GM12878 (cell line): ENCODE measurements around the gene PTK7. TPM values are rescaled to one million over a fixed set of nuclear protein-coding genes. Genes with fewer than 3 reads are reported as not detected.
A peak's percentile ranks its signal among the peaks of the same experiment; 100 is the strongest.

ENCODE experiments used
- ATAC-seq: fragments of 200-7000 bp; cut with Tn5 transposase; 3 replicates; pipeline ENCODE4 v1.9.1; 2020; ENCODE audit warnings: mild to moderate bottlenecking, moderate library complexity
- BruUV-seq: library from RNA; stranded (reverse); fragments of 400-500 nt; replicated peaks from 2 replicates; lab custom pipeline; 2021; lab: Mats Ljungman, UMichigan
- CTCF ChIA-PET: fragments of 300-600 bp; sonication (Branson Sonifier 250); formaldehyde crosslinking; extraction: SDS; loops from one replicate; lab custom pipeline; 2021; ENCODE audit warnings: inconsistent platforms; lab: Yijun Ruan, JAX
- POLR2A ChIA-PET: fragments of 350-600 bp; formaldehyde crosslinking; extraction: SDS; loops from one replicate; lab custom pipeline; 2021; ENCODE audit warnings: inconsistent platforms; lab: Charles Lee
- RAD21 ChIA-PET: fragments of 300-600 bp; sonication (Branson Sonifier 250); formaldehyde crosslinking; loops from one replicate; lab custom pipeline; 2023; ENCODE audit warnings: antibody characterized with exemption; ENCODE audit not compliant: unreplicated experiment; lab: Charles Lee
- SMC1A ChIA-PET: fragments of 300-600 bp; sonication (Branson Sonifier 250); formaldehyde crosslinking; loops from one replicate; lab custom pipeline; 2023; ENCODE audit not compliant: unreplicated experiment, uncharacterized antibody; lab: Charles Lee
- DNase-seq: peaks from one replicate; pipeline ENCODE4 v3.0.0-alpha.2; 2011; ENCODE audit warnings: low read depth, low spot score
- FAIRE-seq: peaks from 3 replicates; lab custom pipeline; 2011; peaks lifted over from hg19 to GRCh38; lab: Jason Lieb, UNC
- H2AFZ ChIP-seq: 2 replicates; pipeline ENCODE4 v1.6.0; 2011; ENCODE audit warnings: low read depth, low read length, control low read depth; ENCODE audit not compliant: control insufficient read depth
- H3K27ac ChIP-seq: 2 replicates; pipeline ENCODE4 v1.5.1; 2011; ENCODE audit warnings: control low read depth; ENCODE audit not compliant: control insufficient read depth, insufficient read depth
- H3K27me3 ChIP-seq, 2 experiments: replicated peaks in 1 of 2; 2 replicates each; pipeline versions ENCODE4 v1.6.0 to v1.6.1; 2011; ENCODE audit warnings: low read length in 1 of 2; ENCODE audit not compliant: control insufficient read depth in 2 of 2, insufficient read depth in 2 of 2
- H3K36me3 ChIP-seq, 2 experiments: 2 replicates each; pipeline ENCODE4 v1.5.1; 2011; ENCODE audit warnings: low read length in 1 of 2; ENCODE audit not compliant: control insufficient read depth in 2 of 2, insufficient read depth in 2 of 2
- H3K4me1 ChIP-seq: 2 replicates; pipeline ENCODE4 v1.6.1; 2011; ENCODE audit warnings: mild to moderate bottlenecking, low read length, moderate library complexity, mixed read lengths; ENCODE audit not compliant: control insufficient read depth, insufficient read depth
- H3K4me2 ChIP-seq: 2 replicates; pipeline ENCODE4 v1.6.0; 2011; ENCODE audit warnings: control low read depth; ENCODE audit not compliant: control insufficient read depth, insufficient read depth
- H3K4me3 ChIP-seq: fragments of 200-600 bp; sonication (generic); 2 replicates; pipeline ENCODE4 v1.5.1; 2016
- H3K79me2 ChIP-seq: 2 replicates; pipeline ENCODE4 v1.6.0; 2011; ENCODE audit warnings: low read length; ENCODE audit not compliant: control insufficient read depth, insufficient read depth
- H3K9ac ChIP-seq: 2 replicates; pipeline ENCODE4 v1.8.0; 2011; ENCODE audit warnings: low read length, control low read depth, mixed read lengths; ENCODE audit not compliant: control insufficient read depth, insufficient read depth
- H3K9me3 ChIP-seq: replicated peaks from 3 replicates; pipeline ENCODE4 v1.5.1; 2011; ENCODE audit warnings: mild to moderate bottlenecking, low read length; ENCODE audit not compliant: control insufficient read depth, insufficient read depth
- H4K20me1 ChIP-seq: 2 replicates; pipeline ENCODE4 v1.6.0; 2011; ENCODE audit not compliant: control insufficient read depth, insufficient read depth
- IKZF2 ChIP-seq, 2 experiments: fragments of 450-650 bp; IDR thresholded peaks; 2 replicates each; pipeline ENCODE4 v1.6.1; 2017; ENCODE audit warnings: mild to moderate bottlenecking in 2 of 2, moderate library complexity in 2 of 2
- MTA2 ChIP-seq: fragments of 450-650 bp; IDR thresholded peaks from 2 replicates; pipeline ENCODE4 v1.6.1; 2016; ENCODE audit warnings: low read depth, mild to moderate bottlenecking, moderate library complexity
- NKRF ChIP-seq: fragments of 450-650 bp; conservative IDR thresholded peaks from 2 replicates; pipeline ENCODE4 v1.6.1; 2017; ENCODE audit warnings: mild to moderate bottlenecking, moderate library complexity
- SPI1 ChIP-seq: IDR thresholded peaks from 2 replicates; pipeline ENCODE4 v1.6.1; 2011; ENCODE audit warnings: low read depth, mild to moderate bottlenecking, low read length, moderate library complexity, borderline replicate concordance; ENCODE audit not compliant: insufficient read depth
- ZBTB40 ChIP-seq: fragments of 450-650 bp; IDR thresholded peaks from 2 replicates; pipeline ENCODE4 v1.6.1; 2016; ENCODE audit warnings: mild to moderate bottlenecking, moderate library complexity, borderline replicate concordance
- WGBS: methylation state at CpG from one replicate; pipeline ENCODE4 v1.1.6; 2016; ENCODE audit warnings: low lambda C conversion rate; ENCODE audit not compliant: insufficient replicate concordance, insufficient coverage; ENCODE audit errors: missing lambda C conversion rate; 5-methylcytosine and 5-hydroxymethylcytosine counted together
- in situ Hi-C: fragments of 300-500 bp; cut with MboI; formaldehyde crosslinking; loops from 9 replicates; pipeline ENCODE4 v1.14.3; 2018; ENCODE audit warnings: mixed read lengths
- intact Hi-C: fragments of 100-400 bp; cut with micrococcal nuclease; formaldehyde crosslinking; loops from one replicate; pipeline ENCODE4 v1.14.2; 2022; ENCODE audit not compliant: unreplicated experiment
- polyA plus RNA-seq, 11 experiments: library from polyadenylated mRNA; depleted of rRNA in 4 of 11; unstranded in 6 of 11; stranded (reverse) in 5 of 11; fragments of >200 nt; fragmentation: Nextera tagmentation in 4 of 11; fragmentation: Illumina TruSeq in 1 of 11; extraction: Ambion mirVana in 4 of 11; extraction: Trizol in 1 of 11; gene quantifications; 1 replicate in 1 of 11; 2 replicates in 10 of 11; pipeline versions ENCODE4 v1.2.1 to v1.2.3, GENCODE V29; 2011 to 2016; ENCODE audit warnings: inconsistent platforms in 2 of 11, missing spikeins in 2 of 11, low read depth in 1 of 11
- total RNA-seq, 4 experiments: library from RNA; depleted of rRNA in 3 of 4; stranded (reverse); fragments of >200 nt in 3 of 4; fragmentation: Illumina TruSeq in 1 of 4; extraction: Trizol in 1 of 4; gene quantifications; 2 replicates each; pipeline versions ENCODE4 v1.2.1 to v1.2.3, GENCODE V29; 2013 to 2021
- TF ChIP-seq, protein P1 (sequence below): fragments of 450-650 bp; IDR thresholded peaks from 2 replicates; pipeline ENCODE4 v1.6.1; 2016; ENCODE audit warnings: mild to moderate bottlenecking
- TF ChIP-seq, protein P2 (sequence below): fragments of 450-650 bp; formaldehyde crosslinking; IDR thresholded peaks from 2 replicates; pipeline ENCODE4 v1.4.0; 2022; ENCODE audit warnings: mild to moderate bottlenecking, moderate library complexity

Gene PTK7
- total and polyA plus RNA-seq, 10 of the 15 experiments (the other 5 are each of a cell fraction or from before 2014, with no cell fraction given), result 0.18 to 14.4 (median 3.3) TPM; not detected in 1

DNA sequence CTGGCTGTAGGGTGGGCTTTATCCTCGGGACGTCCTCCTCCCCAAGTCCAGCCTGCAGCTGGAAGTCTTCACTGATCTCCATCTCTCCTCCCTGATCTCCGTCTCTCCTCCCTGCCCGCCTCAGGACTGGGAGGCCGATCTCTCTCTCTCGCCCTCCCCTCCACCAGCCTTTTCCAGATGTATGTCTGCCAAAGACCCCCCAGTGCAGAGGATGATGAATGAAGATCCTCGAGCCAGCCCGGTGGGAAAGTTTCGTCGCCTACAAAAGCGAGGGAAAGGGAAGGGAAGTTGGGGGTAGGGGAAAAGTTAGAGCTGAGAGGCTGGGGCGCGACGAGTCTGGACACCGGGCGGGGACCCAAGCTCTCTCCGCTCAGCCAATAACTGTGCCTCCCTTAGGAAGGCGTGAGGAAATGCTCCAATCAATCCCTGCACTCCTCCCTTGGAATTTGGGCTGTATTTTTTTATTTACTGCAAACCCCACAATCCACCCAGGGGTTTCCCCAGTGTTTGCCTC lies 94.4 kb downstream of the PTK7 start:
- POLR2A ChIA-PET, result interaction anchor here (0.6 to 2.1 kb wide), 6 partner anchors 12 to 1630 kb away, joined by 4 to 10 read pairs (median 6); partner anchors contain the start of gene CUL9
- RAD21 ChIA-PET, result interaction anchor here (0.6 kb wide), 1 partner anchor 9 kb away, joined by 4 read pairs; no protein-coding TSS in a partner anchor
- peak overlapping the region; percentile 92 for H3K27ac ChIP-seq
- no peak for ATAC-seq
- TF ChIP-seq SPI1 (no peak), IKZF2 (IDR thresholded peaks at IDR 0.05) (peak; percentile 35 to 45; a peak in 2 of 4 replicates), ZBTB40 (peak; percentile 29; the same call in 1 of the 2 replicates), MTA2 (0 out of 2 replicates have a peak, but pooled peaks have one; percentile 14), NKRF (0 out of 2 replicates have a peak, but pooled peaks have one; percentile 21)
- TF ChIP-seq, protein P1, sequence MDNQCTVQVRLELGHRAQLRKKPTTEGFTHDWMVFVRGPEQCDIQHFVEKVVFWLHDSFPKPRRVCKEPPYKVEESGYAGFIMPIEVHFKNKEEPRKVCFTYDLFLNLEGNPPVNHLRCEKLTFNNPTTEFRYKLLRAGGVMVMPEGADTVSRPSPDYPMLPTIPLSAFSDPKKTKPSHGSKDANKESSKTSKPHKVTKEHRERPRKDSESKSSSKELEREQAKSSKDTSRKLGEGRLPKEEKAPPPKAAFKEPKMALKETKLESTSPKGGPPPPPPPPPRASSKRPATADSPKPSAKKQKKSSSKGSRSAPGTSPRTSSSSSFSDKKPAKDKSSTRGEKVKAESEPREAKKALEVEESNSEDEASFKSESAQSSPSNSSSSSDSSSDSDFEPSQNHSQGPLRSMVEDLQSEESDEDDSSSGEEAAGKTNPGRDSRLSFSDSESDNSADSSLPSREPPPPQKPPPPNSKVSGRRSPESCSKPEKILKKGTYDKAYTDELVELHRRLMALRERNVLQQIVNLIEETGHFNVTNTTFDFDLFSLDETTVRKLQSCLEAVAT, result peak; percentile 84
- TF ChIP-seq, protein P2, sequence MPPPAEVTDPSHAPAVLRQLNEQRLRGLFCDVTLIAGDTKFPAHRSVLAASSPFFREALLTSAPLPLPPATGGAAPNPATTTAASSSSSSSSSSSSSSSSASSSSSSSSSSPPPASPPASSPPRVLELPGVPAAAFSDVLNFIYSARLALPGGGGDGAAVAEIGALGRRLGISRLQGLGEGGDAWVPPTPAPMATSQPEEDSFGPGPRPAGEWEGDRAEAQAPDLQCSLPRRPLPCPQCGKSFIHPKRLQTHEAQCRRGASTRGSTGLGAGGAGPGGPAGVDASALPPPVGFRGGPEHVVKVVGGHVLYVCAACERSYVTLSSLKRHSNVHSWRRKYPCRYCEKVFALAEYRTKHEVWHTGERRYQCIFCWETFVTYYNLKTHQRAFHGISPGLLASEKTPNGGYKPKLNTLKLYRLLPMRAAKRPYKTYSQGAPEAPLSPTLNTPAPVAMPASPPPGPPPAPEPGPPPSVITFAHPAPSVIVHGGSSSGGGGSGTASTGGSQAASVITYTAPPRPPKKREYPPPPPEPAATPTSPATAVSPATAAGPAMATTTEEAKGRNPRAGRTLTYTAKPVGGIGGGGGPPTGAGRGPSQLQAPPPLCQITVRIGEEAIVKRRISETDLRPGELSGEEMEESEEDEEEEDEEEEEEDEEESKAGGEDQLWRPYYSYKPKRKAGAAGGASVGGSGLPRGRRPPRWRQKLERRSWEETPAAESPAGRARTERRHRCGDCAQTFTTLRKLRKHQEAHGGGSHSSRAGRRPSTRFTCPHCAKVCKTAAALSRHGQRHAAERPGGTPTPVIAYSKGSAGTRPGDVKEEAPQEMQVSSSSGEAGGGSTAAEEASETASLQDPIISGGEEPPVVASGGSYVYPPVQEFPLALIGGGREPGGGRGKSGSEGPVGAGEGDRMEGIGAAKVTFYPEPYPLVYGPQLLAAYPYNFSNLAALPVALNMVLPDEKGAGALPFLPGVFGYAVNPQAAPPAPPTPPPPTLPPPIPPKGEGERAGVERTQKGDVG, result no peak
- peak overlapping the region; percentile 100 for H3K4me2 ChIP-seq
- peaks cover 6% of the 10 kb centered on the region; the same call in 1 of the 2 replicates for H4K20me1 ChIP-seq
- CTCF ChIA-PET, result interaction anchor here (1.0 to 1.5 kb wide), 4 partner anchors 23 to 336 kb away, joined by 3 to 4 read pairs (median 3); partner anchors contain the start of genes DNPH1 and PPP2R5D
- peaks cover 17% of the 10 kb centered on the region for H3K4me1 ChIP-seq
- no peak for DNase-seq
- TSS peak; percentile 97 for BruUV-seq
- no peak for FAIRE-seq
- peak overlapping the region; percentile 95 for H3K9ac ChIP-seq
- peaks cover 40% of the 10 kb centered on the region for H3K79me2 ChIP-seq
- H3K9me3 ChIP-seq, result no peaks in the 10 kb centered on the region
- H3K36me3 ChIP-seq, result peaks cover 2 to 5% of the 10 kb centered on the region in 2 experiments; a peak in 3 of 4 replicates
- WGBS, result 9% methylated on average over 18 of the region's 18 CpGs
- in situ Hi-C loops, result no loop called here
- peak overlapping the region; percentile 88 for H2AFZ ChIP-seq
- H3K27me3 ChIP-seq, result no peaks in the 10 kb centered on the region
- intact Hi-C loops, result loop anchor here (2.0 to 10.0 kb wide), 4 partner anchors 77 to 386 kb away; partner anchors contain the start of genes BICRAL, POLR1C and YIPF3
- SMC1A ChIA-PET, result no interaction called here
- H3K4me3 ChIP-seq, result peak overlapping the region; percentile 92
